GM12878 (cell line): Measurements from ENCODE around the gene SLAMF9.

ENCODE experiments used
- CEBPB ChIP-seq, 2 experiments: fragments of 150-350 bp in 1 of 2; IDR thresholded peaks; 2 replicates each; pipeline ENCODE4 v1.6.1; 2012 to 2014; ENCODE audit warnings: low read depth in 2 of 2, low read length in 2 of 2, borderline replicate concordance in 1 of 2, inconsistent platforms in 1 of 2
- NFXL1 ChIP-seq: fragments of 450-650 bp; IDR thresholded peaks from 2 replicates; pipeline ENCODE4 v1.6.1; 2017; ENCODE audit warnings: antibody characterized with exemption, mild to moderate bottlenecking, borderline replicate concordance

- no peak for TF ChIP-seq NFXL1
- no peak for TF ChIP-seq CEBPB (IDR thresholded peaks at IDR 0.05; ENCODE audit: borderline replicate concordance in 1 of 2, low read depth in 2 of 2, low read length in 2 of 2)
Measured at GRCh38 chr1:159916242-159917051, 37.6 kb downstream of the SLAMF9 start.
